GM21825 (cell line): ENCODE data around the gene WEE2.
"Not testable (repeated sequence)": the region's sequence is repeated elsewhere in the genome, so short reads cannot be mapped to it uniquely, and the experiment has no call there.

ENCODE experiments used
- ATAC-seq: cut with Tn5 transposase; IDR thresholded peaks from one replicate; pipeline ENCODE4 v1.9.1; 2021; ENCODE audit warnings: mild to moderate bottlenecking, moderate library complexity; ENCODE audit not compliant: unreplicated experiment

Gene WEE2

DNA sequence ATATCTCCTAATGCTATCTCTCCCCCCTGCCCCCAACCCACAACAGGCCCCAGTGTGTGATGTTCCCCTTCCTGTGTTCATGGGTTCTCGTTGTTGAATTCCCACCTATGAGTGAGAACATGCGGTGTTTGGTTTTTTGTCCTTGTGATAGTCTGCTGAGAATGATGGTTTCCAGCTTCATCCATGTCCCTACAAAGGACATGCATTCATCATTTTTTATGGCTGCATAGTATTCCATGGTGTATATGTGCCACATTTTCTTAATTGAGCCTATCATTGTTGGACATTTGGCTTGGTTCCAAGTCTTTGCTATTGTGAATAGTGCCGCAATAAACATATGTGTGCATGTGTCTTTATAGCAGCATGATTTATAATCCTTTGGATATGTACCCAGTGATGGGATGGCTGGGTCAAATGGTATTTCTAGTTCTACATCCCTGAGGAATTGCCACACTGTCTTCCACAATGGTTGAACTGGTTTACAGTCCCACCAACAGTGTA, 62.0 kb downstream of the WEE2 start:
- ATAC-seq = not testable (repeated sequence)

DNA sequence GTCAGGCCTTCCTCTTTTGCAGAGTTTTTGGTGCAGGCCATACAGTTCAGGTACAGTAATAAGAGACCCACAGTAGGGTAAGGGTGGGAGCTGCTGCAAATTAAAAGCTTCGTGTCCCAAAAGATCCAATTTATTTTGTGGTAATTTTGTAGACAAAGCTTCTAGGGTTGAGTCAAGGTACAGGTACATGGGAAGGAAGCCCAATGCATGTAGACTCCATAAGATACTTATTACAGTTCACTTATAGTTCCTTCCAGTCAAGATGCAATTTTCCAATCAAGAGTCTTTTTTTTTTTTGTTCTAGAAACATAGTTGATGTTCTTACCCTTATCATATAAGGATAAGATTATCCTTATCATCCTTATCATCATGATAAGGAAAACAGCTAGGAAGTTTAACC, 68.2 kb downstream of the WEE2 start, which contains the start of gene TAS2R4:
TAS2R4 (plus strand) TSS at position 301 of the 400 bp plus-strand sequence. CDS start 1,815 bp downstream, outside the sequence.
- no peak for ATAC-seq
